HG02885 (cell line): ENCODE measurements around the gene DGAT2L6.
"Not testable (repeated sequence)": the region's sequence is repeated elsewhere in the genome, so short reads cannot be mapped to it uniquely, and the experiment has no call there.

Experiments used
- ATAC-seq: cut with Tn5 transposase; IDR thresholded peaks from one replicate; pipeline ENCODE4 v1.9.1; 2021; ENCODE audit warnings: mild to moderate bottlenecking; ENCODE audit not compliant: unreplicated experiment, poor library complexity

The DGAT2L6 gene

GRCh38 chrX:70190225-70190624 is 12.9 kb downstream of the DGAT2L6 start:
- no peak for ATAC-seq

GRCh38 chrX:70196961-70197720 is 19.9 kb downstream of the DGAT2L6 start:
- peak; percentile 93 for ATAC-seq

- no peak for ATAC-seq
Measured at GRCh38 chrX:70201732-70202131, 24.4 kb downstream of the DGAT2L6 start.

- ATAC-seq, result no peak
Measured at GRCh38 chrX:70208479-70208878, 31.2 kb downstream of the DGAT2L6 start.

- ATAC-seq, result not testable (repeated sequence)
Measured at GRCh38 chrX:70209570-70209969, 32.3 kb downstream of the DGAT2L6 start.

- no peak for ATAC-seq
Measured at GRCh38 chrX:70219938-70220764, 42.9 kb downstream of the DGAT2L6 start.

- no peak for ATAC-seq
Measured at GRCh38 chrX:70226048-70226447, 48.8 kb downstream of the DGAT2L6 start.

- ATAC-seq, result no peak
Measured at GRCh38 chrX:70226687-70227086, 49.4 kb downstream of the DGAT2L6 start.

GRCh38 chrX:70231666-70232065 is 54.4 kb downstream of the DGAT2L6 start:
- no peak for ATAC-seq

- ATAC-seq, result no peak
Measured at GRCh38 chrX:70234355-70234754, 57.1 kb downstream of the DGAT2L6 start, which contains the start of gene AWAT1. TSS of gene AWAT1 (plus strand) at chrX:70234655. CDS start at chrX:70234696, 41 bp downstream.

GRCh38 chrX:70240751-70241150 is 63.5 kb downstream of the DGAT2L6 start:
- no peak for ATAC-seq

- no peak for ATAC-seq
Measured at GRCh38 chrX:70241501-70241900, 64.2 kb downstream of the DGAT2L6 start.

GRCh38 chrX:70243601-70244000 is 66.3 kb downstream of the DGAT2L6 start:
- ATAC-seq, result not testable (repeated sequence)

GRCh38 chrX:70244881-70245280 is 67.6 kb downstream of the DGAT2L6 start:
- ATAC-seq, result no peak

GRCh38 chrX:70247252-70247651 is 70.0 kb downstream of the DGAT2L6 start:
- ATAC-seq, result no peak

GRCh38 chrX:70252491-70252890 is 75.2 kb downstream of the DGAT2L6 start:
- no peak for ATAC-seq

- no peak for ATAC-seq
Measured at GRCh38 chrX:70253377-70254062, 76.2 kb downstream of the DGAT2L6 start.

GRCh38 chrX:70254063-70254400 is 76.7 kb downstream of the DGAT2L6 start:
- ATAC-seq, result no peak

- ATAC-seq, result no peak
Measured at GRCh38 chrX:70254909-70255308, 77.6 kb downstream of the DGAT2L6 start.
